GM18499 (cell line): ENCODE measurements around the gene EXOC3L1.

ENCODE experiments used
- ATAC-seq: cut with Tn5 transposase; IDR thresholded peaks from one replicate; pipeline ENCODE4 v1.9.1; 2021; ENCODE audit warnings: moderate number of reproducible peaks; ENCODE audit not compliant: insufficient read depth, unreplicated experiment

Gene EXOC3L1

DNA sequence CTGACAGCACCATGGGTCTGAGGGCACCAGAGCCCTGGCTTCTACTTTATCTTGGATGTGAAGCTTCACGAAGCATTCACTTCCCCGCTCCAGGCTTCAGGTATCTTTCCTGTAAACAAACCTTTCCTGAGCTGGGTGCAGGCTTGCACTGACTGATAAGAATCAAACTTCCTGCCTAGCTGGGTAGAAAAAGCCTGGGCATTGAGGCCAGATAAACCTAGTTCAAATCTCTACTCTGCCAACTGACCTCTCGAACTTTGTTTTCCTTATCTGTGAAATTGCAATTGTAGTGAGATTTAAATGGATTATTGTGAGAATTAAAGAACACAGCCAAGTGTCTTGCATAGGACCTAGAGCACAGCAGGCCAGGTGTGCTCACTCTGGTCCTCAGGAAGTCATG, 34.1 kb upstream of the EXOC3L1 start:
- no peak for ATAC-seq

DNA sequence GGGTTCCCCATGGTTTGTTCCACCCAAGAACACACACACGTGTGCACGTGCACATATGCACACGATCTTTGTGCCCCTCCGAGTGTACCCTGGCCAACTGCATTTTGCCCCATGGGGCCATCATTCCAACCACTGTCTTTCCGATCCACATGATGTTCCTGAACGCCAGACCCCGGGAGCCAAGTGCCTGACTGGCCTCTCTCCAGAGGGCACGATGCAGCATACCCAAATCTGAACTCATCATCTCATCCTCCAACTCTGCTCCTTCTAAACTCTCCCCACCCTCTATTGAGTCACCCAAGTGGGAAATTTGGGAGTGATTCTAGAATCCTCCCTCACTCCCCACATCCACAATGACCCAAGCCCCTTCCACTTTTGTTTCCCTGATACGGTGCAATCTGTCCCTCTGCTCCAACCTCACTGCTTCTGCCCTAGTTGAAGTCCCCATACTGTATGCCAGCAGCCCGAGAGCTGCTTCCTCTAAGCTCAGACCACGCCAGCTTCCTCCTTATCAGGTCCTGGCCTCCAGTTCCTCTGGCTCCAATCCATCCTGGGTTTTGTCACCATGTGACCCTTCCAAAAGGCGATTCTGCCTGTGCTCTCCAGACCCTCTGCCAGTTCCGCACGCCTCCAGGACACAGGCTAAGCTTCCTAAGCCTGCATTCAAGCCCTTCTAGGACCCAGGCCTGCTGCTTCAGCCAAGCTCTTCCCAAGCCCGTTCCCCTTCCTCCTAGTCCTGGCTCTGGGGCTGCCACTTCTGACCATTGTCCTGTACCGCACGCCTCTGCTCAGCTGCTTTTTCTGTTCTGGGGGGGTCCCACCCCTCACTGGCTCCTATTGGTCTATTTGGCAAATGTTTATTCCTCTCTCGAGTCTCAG, 26.9 kb upstream of the EXOC3L1 start:
- no peak for ATAC-seq

DNA sequence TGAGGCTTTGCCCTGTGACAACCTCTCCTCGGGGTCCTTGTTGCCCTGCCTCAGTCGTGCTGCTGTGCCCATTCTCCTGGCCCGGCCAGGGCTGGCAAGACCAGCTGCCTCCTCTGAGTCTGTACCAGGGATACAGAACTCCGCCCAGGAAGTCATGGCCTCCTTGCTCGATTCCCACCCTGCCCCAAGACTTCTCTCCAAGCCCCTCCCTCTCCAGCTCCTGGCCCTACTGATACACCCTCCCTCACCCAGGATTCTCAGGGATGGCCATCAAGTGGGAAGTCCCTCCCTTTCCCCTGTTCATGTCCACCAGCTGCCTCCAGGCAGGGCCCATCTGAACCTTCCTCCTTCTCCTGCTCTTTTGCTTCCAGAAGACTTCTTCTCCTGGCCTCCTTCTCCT, 25.8 kb upstream of the EXOC3L1 start:
- no peak for ATAC-seq

DNA sequence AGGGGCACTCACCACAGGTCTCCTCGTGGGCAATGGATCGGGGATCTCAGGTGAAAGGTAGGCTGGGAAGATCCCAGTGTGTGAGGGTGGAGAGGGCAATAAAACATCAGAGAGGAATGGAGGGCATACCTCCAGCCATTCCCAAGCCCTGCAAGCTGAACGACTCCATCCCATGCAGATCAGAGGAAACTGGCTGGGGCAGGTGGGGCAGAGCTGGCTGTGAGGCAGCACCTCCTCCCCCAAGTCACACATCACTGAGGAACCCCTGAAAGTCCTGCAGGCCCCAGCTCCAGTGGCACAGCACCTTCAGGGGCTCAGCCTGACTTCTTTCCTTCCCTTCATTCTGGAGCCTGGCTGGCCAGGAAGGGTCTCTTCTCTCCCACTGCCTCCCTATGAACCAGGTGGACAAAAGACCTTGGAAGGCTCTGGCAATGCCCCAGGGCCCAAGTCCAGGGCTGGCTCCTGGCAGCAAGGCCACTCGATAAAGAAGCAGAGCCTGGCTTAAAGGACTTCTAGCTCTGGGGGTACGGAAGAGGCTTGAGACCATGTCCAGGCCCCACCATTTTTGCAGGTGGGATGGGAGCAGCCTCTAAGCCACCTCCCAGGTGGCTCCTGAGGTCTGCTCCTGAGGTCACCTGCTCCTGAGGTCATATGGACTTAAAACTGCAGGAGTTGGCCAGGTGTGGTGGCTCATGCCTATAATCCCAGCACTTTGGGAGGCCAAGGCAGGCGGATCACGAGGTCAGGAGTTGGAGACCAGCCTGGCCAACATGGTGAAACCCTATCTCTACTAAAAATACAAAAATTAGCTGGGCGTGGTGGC, 23.5 kb upstream of the EXOC3L1 start:
- no peak for ATAC-seq

DNA sequence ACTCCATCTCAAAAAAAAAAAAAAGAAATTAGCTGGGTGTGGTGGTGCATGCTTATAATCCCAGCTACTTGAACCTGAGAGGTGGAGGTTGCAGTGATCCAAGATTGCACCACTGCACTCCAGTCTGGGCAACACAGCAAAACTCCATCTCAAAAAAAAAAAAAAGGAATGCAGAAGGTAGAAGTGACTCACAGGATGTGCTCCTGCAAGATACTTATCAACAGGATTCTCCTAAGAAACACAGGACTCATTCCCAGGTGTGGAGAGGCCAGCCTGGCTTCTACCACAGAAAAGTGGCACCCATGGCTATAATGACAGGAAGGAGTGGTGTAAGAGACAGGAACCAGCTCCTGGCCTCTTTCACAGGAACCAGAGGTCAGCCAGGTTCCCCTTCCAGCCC, 22.8 kb upstream of the EXOC3L1 start:
- ATAC-seq, result no peak

DNA sequence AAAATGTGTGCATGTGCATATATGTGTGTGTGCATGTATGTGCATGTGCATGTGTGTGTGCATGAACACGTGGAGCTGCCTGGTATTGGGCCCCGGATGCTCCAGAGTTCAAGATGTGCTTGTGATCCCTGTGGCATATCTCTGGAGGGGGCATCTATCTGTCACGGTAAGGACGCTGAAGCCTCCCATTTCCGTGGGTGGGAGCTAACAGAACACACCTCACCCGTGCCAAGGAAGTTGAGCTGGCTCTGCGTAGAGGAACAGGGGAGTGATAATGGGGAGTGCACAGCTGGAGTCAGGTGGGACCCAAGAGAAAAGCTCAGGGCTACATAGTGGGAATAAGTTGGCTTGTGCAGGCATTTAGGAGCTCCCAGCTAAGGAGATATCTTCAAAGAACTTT, 21.7 kb upstream of the EXOC3L1 start:
- no peak for ATAC-seq

DNA sequence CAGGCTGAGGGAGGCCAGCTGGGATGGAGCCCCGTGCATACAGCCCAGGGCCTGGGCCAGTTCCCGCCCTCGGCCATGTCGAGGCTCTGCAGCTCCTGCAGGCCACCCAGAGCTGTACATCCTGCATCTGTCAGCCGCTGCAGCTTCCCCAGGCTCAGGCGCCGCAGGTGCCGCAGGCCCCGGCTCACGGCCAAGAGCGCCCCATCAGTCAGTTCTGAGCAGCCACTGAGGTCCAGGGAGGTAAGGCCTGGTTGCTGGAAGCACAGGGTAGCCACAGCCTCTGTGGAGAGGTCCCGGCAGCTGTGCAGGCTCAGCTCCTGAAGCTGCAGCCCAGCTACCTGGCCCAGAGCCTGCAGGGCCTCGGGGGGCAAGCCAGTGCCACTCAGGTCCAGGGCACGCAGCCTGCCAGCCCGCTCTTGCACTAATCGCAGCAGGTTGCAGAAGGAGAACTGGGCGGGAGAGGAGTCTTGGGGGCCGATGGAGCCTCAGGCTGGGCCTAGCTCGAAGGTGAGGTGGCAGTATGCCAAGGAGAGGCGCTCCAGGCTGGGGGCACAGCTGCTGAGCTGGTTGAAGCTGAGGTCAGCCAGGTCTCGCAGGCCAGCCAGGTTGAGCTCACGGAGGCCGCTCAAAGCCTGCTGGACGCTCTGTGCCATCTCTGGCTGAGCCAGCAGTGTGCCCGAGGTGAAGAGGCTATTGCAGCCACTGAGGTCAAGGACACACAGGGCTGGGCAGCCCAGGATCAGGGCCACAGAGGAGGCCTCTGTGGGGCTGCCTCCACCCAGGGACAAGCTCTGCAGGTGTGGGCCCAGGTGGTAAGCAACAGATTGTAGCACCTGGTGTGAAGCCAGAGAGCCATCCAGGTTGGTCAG, 20.4 kb upstream of the EXOC3L1 start:
- ATAC-seq, result no peak

DNA sequence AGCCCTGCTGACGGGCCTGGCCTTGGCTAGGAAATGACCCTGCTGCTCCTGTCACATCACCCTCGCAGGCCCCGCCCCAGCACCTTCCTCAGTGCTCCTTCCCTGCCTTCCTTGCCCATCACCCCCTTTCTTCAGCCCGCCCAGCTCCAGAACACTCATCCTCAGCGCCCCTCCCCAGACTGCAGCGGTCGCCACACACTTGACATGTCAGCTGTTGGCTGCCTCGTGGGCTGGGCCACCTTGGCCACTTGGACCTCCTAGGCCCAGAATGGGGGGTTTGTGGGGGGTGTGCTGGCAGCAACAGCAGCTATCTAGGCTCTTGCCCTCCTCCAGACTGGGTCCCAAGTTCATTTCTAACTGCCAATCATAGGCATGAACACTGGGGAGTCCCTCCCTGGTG, 19.6 kb upstream of the EXOC3L1 start:
- no peak for ATAC-seq

DNA sequence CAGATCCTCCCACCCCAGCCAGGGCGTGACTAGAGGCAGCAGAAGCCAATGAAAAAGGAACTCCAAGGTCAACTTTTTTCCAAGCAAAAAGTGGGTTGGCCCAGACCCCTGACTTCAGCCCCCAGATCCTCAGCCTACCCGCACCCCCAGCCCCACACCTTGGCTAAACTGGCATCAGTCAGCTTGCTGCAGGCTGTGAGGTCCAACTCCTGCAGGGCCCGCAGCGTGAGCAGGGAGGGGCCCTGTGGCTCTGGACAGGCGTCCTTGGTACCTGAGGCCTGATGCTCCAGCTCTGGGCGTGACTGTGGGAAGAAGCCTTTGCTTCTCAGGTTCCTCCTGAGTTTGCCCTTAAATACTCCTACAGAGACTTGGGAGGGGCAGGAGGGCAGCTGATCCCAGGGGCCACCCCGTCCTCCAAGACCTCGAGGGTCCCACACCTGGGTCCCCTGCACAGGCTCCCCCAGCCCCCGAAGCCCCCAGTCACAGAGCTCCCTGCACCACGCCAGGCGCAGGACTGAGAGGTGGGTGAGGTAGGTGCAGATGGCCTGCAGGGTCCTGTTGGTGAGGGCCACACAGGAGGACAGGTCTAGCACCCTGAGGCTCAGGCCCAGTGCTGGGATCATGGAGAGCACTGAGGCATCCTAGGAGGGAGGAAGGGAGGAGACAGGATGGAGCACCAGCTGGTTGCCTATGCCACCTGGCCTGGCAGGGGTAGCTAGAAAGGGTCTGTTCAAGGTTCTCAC, 18.4 kb upstream of the EXOC3L1 start:
- no peak for ATAC-seq

DNA sequence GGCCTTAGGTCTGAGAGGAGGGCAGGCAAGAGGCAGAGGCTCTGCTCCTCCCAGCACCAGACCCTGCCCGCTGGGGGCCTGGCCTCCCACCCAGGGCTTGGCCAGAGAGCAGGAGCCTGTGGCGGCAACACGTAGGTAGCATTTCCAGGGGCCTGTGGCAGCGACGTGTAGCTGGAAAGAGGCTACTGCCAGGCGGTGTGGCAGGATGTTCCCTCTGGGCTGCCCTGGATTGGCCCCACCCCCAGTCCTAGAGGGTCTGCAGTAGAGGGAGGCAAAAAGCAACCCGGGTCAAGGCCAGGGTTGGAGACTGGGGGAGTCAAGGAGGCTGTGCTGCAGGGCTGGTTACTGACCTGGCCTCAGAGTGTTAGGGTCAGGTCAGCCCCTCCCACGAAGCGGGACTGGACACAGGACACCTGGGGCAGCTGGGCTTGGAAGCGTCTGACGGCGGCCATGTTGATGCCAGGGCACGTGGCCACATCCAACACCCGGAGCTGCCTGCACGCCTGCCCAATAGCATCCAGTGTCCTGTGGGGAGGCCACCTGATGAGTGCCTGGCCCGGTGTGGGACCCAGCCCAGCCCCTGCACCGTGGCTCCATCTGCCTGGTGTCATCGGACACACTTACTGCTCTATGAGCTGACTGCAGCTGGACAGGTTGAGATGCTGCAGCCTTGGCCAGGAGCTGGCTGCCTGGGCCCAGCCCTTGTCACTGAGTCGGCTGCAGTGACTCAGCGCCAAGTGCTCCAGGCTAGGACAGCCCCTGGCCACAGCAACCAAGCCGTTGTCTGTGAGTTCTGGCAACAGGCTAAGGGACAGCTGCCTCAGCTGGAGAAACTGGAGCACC, 17.5 kb upstream of the EXOC3L1 start:
- ATAC-seq, result no peak

DNA sequence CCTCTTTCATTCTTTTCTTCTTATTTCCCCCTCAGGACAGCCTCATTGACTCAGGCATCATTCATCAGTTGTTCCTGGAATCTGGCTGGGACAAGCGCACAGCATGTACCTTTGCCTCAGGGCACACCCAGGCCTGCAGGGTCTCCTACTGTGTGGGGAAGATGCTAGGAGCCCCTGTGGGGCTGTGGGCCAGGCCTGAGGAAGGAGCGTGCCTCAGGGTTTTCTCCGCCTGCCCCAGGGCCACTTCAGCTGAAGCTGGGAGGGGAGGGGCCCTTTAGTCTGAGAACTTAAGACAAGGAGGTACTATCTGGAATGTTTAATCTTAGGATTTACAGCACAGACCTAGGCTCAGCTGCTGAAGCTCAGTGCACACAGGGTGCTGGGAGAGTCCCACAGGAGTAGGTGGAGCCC, 16.9 kb upstream of the EXOC3L1 start:
- no peak for ATAC-seq

DNA sequence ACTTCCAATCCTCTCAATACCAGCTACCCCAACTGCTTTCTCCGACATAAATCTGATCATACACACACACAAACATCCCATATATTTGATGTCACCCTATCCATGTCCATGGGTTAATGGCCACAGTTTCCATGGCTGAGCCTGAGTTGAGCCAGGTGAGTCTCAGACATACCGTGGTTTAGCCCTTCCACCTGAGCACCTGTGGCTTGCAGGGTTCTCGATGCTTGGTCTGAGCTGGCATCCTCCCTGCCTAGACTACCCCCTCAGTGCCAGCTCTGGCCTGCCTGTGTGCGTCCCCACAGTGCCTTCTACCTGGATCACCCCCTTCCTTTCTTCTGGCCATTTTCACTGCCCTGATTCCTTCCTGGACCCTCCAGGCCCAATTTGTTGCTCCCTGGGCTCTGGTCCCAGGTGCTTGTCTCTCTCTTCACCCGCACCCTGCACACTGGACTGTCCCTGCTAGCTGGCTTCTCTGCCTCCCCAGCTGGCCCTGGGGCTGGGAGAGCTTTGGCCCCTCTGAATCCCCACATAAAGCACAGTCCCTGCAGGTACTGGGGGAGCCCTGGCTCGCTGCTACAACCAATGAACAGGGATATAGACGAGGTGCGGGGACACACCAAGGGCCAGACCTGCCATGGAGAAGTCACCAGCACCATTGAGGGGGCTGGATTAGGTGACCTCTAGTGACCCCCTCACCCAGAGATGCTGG, 16.3 kb upstream of the EXOC3L1 start:
- ATAC-seq, result no peak

DNA sequence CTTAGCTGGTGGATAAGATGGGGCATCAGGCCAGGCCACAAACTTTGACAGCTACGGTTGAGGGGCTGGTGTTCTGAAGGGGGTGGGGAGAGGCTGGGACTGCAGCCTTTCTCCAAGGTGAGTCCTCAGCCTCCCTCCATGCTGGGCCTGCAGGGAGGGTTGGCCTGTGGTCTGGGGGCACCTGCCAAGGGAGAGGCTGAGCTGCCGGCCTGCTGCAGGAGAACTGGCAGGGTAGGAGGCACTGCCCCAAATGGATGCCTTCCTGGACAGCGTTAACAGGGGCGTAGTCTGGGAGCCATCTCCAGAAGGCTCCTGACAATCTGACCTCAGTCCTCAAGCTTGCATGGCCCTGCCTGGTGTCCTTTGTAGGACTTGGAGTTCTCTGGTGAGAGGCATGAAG, 14.1 kb upstream of the EXOC3L1 start:
- no peak for ATAC-seq

DNA sequence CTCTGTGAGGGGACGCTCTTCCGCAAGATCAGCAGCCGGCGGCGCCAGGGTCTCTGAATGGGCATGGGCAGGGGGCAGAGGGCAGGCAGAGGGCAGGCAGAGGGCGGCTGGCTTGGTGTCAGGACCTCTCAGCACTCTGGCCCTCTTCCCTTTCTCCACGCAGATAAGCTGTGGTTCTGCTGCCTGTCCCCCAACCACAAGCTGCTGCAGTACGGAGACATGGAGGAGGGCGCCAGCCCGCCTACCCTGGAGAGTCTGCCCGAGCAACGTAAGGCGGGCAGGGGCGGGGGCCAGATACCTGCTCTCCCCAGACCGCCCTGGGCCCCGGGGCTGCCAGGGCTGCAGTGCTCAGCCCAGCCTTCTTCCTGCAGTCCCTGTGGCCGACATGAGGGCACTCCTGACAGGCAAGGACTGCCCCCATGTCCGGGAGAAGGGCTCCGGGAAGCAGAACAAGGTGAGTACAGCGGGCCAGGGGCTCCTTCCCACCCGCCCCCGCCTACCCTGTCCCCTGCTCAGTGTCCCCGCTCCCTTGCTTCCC, 13.1 kb upstream of the EXOC3L1 start:
- no peak for ATAC-seq

DNA sequence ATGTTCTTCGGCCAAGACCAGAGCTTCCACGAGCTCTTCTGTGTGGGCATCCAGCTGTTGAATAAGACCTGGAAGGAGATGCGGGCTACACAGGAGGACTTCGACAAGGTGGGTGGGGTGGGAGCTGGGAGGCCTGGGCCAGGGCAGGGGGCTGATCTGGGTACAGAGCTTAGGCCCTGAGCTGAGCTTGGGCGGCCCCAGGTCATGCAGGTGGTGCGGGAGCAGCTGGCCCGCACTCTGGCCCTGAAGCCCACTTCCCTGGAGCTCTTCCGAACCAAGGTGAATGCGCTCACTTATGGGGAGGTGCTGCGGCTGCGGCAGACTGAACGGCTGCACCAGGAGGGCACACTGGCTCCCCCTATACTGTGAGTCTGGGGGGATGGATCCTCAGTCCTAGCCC, 12.5 kb upstream of the EXOC3L1 start:
- no peak for ATAC-seq

DNA sequence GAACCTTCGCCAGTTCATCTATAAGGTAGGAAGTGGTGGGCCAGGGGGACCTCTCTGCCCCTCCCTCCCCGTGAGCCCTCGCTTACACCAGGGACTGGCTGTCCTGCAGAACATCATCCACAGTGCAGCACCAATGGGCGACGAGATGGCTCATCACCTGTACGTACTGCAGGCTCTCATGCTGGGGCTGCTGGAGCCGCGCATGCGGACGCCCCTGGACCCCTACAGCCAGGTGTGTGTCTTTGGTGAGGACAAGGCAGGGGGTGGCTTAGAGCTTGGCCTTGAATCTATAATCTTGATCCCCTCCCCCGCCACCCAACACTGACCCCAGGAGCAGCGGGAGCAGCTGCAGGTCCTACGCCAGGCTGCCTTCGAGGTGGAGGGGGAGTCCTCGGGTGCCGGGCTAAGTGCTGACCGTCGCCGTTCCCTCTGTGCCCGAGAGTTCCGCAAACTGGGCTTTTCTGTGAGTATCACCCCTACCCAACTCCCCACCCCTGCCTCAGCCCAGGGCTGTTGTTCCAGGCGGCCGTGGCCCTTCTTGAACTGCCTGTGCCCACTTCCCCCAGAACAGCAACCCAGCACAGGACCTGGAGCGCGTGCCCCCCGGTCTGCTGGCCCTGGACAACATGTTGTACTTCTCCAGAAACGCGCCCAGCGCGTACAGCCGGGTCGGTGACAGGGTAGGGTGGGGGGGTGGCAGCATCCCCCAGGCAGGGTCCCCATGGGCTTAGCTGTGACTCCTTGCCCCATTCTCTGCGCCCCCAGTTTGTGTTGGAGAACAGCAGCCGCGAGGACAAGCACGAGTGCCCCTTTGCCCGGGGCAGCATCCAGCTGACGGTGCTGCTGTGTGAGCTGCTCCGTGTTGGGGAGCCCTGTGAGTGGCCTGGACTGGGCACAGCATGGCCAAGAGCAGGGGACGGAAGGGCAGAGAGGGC, 11.7 kb upstream of the EXOC3L1 start:
- ATAC-seq, result no peak

DNA sequence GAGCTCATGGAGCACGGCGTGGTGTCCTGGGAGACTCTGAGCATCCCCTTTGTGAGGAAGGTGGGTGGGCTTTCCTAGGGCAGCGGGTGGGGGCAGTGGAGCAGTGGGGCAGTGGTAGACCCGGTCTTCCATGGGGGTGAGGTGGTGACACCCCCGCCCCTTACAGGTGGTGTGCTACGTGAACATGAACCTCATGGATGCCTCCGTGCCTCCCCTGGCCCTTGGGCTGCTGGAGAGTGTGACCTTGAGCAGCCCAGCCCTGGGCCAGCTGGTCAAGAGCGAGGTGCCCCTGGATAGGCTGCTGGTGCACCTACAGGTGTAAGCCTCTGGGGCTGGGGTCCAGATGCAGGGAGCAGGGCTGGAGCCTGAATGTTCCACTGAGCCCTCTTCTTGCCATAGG, 10.6 kb upstream of the EXOC3L1 start:
- no peak for ATAC-seq
